Measurements from ENCODE around the gene G3BP2. TPM values are rescaled to one million over a fixed set of nuclear protein-coding genes. Genes with fewer than 3 reads are reported as not detected.
A peak's percentile ranks its signal among the peaks of the same experiment; 100 is the strongest.

Gene G3BP2
- total RNA-seq, 2 donors from 2014 or later = 68.5 to 110 TPM

GRCh38 chr4:75658876-75659275, 14.3 kb downstream of the G3BP2 start:
- intact Hi-C loops (cut with DNase I) = loop anchor here in 1 of 2 donors (10.0 kb wide), 1 partner anchor 116 kb away; no protein-coding TSS in a partner anchor
- ATAC-seq (no peak), DNase-seq (no peak)

GRCh38 chr4:75655562-75655961, 17.6 kb downstream of the G3BP2 start:
- intact Hi-C loops (cut with DNase I) = loop anchor here in 1 of 2 donors (10.0 kb wide), 1 partner anchor 119 kb away; no protein-coding TSS in a partner anchor
- no peak for ATAC-seq
- DNase-seq = no peak

- intact Hi-C loops (cut with DNase I) = loop anchor here in 1 of 2 donors (10.0 kb wide), 1 partner anchor 120 kb away; no protein-coding TSS in a partner anchor
- DNase-seq (no peak), ATAC-seq (no peak)
These were observed 18.3 kb downstream of the G3BP2 start for GRCh38 chr4:75654905-75655304.

DNA sequence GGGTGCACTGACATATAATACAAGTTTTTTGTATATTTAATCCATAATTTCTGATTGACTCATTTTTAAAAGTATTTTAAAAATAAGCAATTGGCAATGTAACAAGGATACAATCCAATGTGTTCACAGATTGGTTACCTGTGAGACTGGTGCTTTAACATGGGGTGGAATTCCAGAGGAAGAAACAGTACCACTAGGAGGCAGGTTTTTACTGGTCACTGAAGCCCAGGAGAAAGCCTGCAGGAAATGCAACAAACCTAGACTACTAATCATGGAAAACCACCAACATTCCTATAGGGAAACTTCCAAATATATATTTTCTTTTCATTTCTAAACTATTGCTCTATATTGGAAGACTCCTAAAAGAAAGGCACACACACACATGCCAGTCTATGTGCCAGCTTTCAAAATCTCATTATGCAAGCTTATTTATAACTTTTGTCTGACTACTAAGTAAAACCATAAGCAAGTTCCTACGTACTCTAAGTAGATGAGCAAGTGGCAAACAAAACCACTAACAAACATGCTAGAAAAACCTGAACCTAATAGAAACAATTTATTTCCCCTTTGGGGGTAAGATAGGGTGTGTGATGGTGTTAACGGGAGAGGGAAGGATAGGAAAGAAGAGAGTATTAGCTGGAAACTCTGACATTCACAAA, 19.2 kb downstream of the G3BP2 start:
- peak in 1 of 2 donors; percentile 41 for ATAC-seq
- intact Hi-C loops (cut with DNase I) = loop anchor here in 1 of 2 donors (10.0 kb wide), 1 partner anchor 121 kb away; no protein-coding TSS in a partner anchor
- no peak for DNase-seq

- DNase-seq (no peak), ATAC-seq (no peak)
- intact Hi-C loops (cut with DNase I) = no loop called here
These were observed 29.1 kb downstream of the G3BP2 start for GRCh38 chr4:75644095-75644494.

DNA sequence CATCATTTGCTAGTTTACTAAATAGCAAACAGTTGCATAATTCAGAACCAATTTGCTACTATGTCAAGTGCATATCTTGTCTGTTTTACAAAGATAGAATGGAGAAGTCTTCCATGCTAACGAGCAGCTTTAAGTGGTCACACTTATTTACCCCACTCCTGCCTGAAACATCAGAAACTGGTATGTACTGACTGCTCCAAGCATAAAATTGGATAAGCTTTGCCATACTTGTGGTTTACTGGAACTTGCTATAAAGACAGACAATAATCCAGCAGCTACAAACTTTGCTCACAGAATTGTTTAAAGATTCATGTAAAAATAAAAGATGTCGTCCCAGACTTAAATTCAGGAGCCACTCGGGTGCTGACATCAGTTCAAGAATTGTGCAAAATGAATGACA, 29.6 kb downstream of the G3BP2 start:
- ATAC-seq = no peak
- no peak for DNase-seq
- intact Hi-C loops (cut with DNase I) = no loop called here

DNA sequence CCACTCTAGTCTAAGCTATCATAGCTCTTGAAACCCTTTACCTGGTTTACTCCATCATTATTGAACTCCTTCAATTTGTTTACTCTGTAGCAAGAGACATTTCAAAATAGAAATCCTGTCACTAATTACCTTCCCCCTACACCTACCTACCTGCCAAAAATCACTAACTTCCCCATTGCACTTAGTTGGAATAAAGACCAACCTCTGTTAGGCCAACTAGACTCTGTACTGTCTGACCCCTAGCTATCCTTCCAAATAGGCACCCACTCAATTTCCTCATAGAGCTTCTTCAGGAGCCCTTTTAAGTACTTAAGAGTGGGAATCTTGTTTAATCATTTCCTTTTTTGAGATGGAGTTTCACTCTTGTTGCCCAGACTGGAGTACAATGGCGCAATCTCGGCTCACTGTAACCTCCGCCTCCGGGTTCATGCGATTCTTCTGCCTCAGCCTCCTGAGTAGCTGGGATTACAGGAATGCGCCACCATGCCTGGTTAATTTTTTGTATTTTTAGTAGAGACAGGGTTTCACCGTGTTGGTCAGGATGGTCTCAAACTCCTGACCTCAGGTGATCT, 34.0 kb downstream of the G3BP2 start:
- ATAC-seq = no peak
- DNase-seq = no peak
- intact Hi-C loops (cut with DNase I) = no loop called here

DNA sequence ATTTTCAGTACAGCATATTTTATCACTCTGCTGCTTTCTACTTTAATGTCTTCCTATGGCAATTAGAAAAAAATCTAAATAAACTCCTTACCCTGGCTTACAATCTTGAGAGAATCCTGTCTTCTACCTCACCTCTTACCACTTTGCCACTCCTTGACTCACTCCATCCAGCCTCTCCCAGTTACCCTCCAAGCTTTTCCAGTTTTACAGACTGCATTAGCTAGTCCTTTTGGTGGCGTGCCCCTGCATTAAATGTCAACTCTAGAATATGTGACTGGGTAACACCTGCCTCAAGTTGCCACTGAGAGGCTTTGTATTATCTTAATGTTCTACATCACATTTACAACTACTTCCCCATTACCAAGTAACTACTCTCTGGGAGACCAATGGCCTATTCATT, 35.4 kb downstream of the G3BP2 start:
- ATAC-seq (no peak), DNase-seq (no peak)
- intact Hi-C loops (cut with DNase I) = no loop called here

GRCh38 chr4:75637176-75637575, 36.0 kb downstream of the G3BP2 start:
- no peak for ATAC-seq
- no peak for DNase-seq
- intact Hi-C loops (cut with DNase I) = no loop called here

GRCh38 chr4:75634951-75635350, 38.3 kb downstream of the G3BP2 start:
- ATAC-seq (no peak), DNase-seq (no peak)
- intact Hi-C loops (cut with DNase I) = no loop called here

DNA sequence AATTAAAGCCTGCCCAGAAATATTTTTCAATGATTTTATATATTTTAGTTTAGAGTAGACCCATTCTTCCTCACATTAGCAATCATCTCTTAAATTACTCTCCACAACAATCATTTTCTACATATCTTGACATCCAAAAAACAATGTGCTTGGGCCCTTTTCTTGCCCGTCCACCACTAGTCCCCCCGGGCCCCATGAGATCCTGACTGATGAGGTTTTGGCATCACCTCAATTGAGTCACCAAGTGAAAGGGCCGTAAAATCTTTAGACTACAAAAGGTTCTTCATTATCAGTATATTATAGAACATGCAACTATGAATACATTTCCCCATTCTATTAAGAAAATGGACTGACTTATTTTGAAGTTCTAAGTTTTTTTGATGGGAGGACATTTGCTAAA, 38.9 kb downstream of the G3BP2 start:
- intact Hi-C loops (cut with DNase I) = no loop called here
- ATAC-seq (no peak), DNase-seq (no peak)

- intact Hi-C loops (cut with DNase I) = no loop called here
- ATAC-seq (no peak), DNase-seq (no peak)
These were observed 39.4 kb downstream of the G3BP2 start for GRCh38 chr4:75633846-75634245.

DNA sequence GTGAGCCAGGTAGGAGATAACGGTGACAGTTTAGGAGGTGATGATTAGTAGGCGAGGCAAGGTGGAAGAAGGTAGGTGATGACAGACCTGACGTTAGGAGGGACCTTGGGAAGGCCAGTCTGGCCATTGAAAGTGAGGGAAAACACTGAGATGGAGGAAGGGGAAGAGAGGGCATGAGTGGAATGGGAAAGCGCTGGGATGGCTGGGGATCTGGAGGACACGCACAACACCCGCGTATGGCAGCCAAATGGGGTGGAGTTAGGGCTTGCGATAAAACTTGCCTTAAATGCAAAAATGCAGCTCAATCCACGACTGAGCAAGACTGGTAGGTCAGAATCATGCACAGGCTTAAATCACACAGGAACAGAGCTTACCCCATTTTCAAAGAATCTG, 42.3 kb downstream of the G3BP2 start:
- DNase-seq (no peak), ATAC-seq (peak; percentile 45 to 51)
- intact Hi-C loops (cut with DNase I) = no loop called here

GRCh38 chr4:75630174-75630936, 42.9 kb downstream of the G3BP2 start, which contains the start of gene CDKL2:
Gene CDKL2, minus strand, starts transcription at chr4:75630528. Its CDS starts 4,540 bp downstream, at chr4:75625988.
- peak; percentile 88 for DNase-seq
- peak; percentile 98 to 99 for ATAC-seq
- intact Hi-C loops (cut with DNase I) = no loop called here

DNA sequence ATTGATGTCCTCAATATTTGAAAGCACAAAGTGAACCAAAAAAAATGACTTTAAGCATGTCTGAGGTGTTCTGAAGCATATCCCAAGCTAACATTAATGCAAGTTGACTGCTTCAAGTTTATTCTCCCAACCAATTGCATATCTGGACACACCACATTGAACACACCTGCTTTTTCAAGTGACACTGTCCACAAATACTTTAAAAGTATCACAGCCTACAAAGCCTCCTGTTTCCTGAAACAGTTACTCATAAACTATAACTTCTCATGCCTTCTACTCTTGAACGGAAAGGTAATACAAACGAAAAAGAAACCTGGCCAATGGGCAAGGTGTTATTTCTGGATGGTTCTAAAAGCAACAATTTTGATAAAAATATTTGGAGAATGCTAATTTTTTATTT, 44.0 kb downstream of the G3BP2 start:
- DNase-seq (no peak), ATAC-seq (no peak)
- intact Hi-C loops (cut with DNase I) = no loop called here

DNA sequence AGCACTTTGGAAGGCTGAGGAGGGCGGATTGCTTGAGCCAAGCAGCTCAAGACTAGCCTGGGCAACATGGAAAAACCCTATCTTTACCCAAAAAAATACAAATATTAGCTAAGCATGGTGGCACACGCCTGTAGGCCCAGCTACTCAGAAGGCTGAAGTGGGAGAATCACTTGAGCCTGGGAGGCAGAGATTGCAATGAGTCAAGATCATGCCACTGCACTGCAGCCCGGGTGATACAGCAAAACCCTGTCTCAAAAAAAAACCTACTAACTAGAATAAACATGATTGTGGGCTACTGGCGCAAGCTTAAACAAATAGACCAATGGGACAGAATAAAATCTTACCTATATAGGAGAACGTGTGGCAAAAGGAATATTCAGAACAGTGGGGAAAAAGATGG, 50.2 kb downstream of the G3BP2 start:
- ATAC-seq = no peak
- intact Hi-C loops (cut with DNase I) = no loop called here

GRCh38 chr4:75621715-75622114, 51.5 kb downstream of the G3BP2 start:
- intact Hi-C loops (cut with DNase I) = no loop called here
- ATAC-seq (no peak), DNase-seq (no peak)

More for the DNA sequence above, 50.2 kb downstream of the G3BP2 start:
- DNase-seq = no peak

- intact Hi-C loops (cut with DNase I) = no loop called here
- ATAC-seq (no peak), DNase-seq (no peak)
These were observed 60.9 kb downstream of the G3BP2 start for GRCh38 chr4:75612306-75612705.

GRCh38 chr4:75605928-75606327, 67.3 kb downstream of the G3BP2 start:
- intact Hi-C loops (cut with DNase I) = no loop called here
- DNase-seq (no peak), ATAC-seq (no peak)

DNA sequence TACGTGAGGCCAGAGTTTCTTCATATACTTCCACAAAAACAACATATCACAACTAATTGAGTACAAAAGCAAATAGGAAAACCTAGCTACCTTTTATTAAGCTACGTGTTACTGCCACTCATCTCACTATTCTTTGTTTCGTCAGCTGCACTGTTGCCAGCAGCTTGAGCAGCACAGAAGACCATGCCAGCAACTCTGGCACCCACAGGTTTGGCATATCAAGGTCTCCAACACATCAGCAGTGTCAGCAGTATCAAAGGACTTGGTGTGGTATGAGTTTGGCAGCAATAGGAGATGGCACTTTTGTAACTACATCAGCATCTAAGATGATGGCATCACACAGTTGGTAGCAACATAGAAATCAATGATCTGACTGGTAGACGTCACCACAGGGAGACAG, 73.6 kb downstream of the G3BP2 start:
- no peak for DNase-seq
- ATAC-seq = peak in 1 of 2 donors; percentile 37
- intact Hi-C loops (cut with DNase I) = no loop called here
